H1 (cell line): ENCODE data around the gene PROSER3. TPM values are rescaled to one million over a fixed set of nuclear protein-coding genes. Genes with fewer than 3 reads are reported as not detected.

Experiments used
- CTCF ChIA-PET: fragments of 300-600 bp; sonication (Branson Sonifier 250); formaldehyde crosslinking; loops from one replicate; lab custom pipeline; 2021; ENCODE audit not compliant: partially characterized antibody; lab: Charles Lee
- POLR2A ChIA-PET: fragments of 300-600 bp; sonication (Branson Sonifier 250); formaldehyde crosslinking; loops from one replicate; lab custom pipeline; 2021; ENCODE audit warnings: inconsistent platforms; ENCODE audit not compliant: partially characterized antibody; lab: Charles Lee
- DNase-seq, 2 experiments: peaks; one replicate each; pipeline versions ENCODE4 v3.0.0 to v3.0.0-alpha.2; 2010 to 2022; ENCODE audit warnings: low spot score in 2 of 2, low read depth in 1 of 2, mixed read lengths in 1 of 2
- FAIRE-seq: peaks from 2 replicates; lab custom pipeline; 2011; peaks lifted over from hg19 to GRCh38; lab: Jason Lieb, UNC
- H2AFZ ChIP-seq: 2 replicates; pipeline ENCODE4 v1.8.1; 2012; ENCODE audit warnings: low read length, inconsistent platforms
- H2AK5ac ChIP-seq: 2 replicates; pipeline ENCODE4 v1.6.1; 2013; ENCODE audit warnings: low read depth, low read length
- H2BK120ac ChIP-seq: replicated peaks from 2 replicates; pipeline ENCODE3; 2013; ENCODE audit warnings: low read depth, low read length, inconsistent platforms
- H2BK12ac ChIP-seq: 2 replicates; pipeline ENCODE4 v1.6.1; 2013; ENCODE audit warnings: low read depth, low read length
- H2BK15ac ChIP-seq: 2 replicates; pipeline ENCODE4 v1.6.1; 2013; ENCODE audit warnings: low read length
- H2BK20ac ChIP-seq: 2 replicates; pipeline ENCODE4 v1.6.1; 2013; ENCODE audit warnings: low read length
- H2BK5ac ChIP-seq: 2 replicates; pipeline ENCODE4 v1.6.1; 2013; ENCODE audit warnings: low read depth, low read length
- H3K14ac ChIP-seq: 2 replicates; pipeline ENCODE4 v1.6.1; 2013; ENCODE audit warnings: inconsistent platforms; ENCODE audit not compliant: insufficient read length
- H3K18ac ChIP-seq: 2 replicates; pipeline ENCODE4 v1.6.1; 2013; ENCODE audit warnings: low read length; ENCODE audit errors: extremely low read depth
- H3K23ac ChIP-seq: 2 replicates; pipeline ENCODE4 v1.6.1; 2013; ENCODE audit warnings: inconsistent platforms; ENCODE audit not compliant: insufficient read length
- H3K23me2 ChIP-seq: 2 replicates; pipeline ENCODE4 v1.6.1; 2013; ENCODE audit warnings: low read depth, low read length
- H3K27ac ChIP-seq: 2 replicates; pipeline ENCODE4 v1.6.1; 2011; ENCODE audit warnings: low read depth, low read length, inconsistent platforms
- H3K27me3 ChIP-seq, 4 experiments: replicated peaks in 1 of 4; 1 replicate in 1 of 4; 2 replicates in 3 of 4; pipeline versions ENCODE4 v1.6.1 to v1.8.1; 2011 to 2013; ENCODE audit warnings: low read length in 3 of 4, mild to moderate bottlenecking in 3 of 4, inconsistent platforms in 2 of 4, mixed read lengths in 2 of 4, moderate library complexity in 1 of 4; ENCODE audit not compliant: control insufficient read depth in 3 of 4, insufficient read depth in 3 of 4; ENCODE audit errors: extremely low read depth in 1 of 4
- H3K36me3 ChIP-seq, 4 experiments: 2 replicates each; pipeline versions ENCODE4 v1.6.1 to v1.8.1; 2011 to 2013; ENCODE audit warnings: mild to moderate bottlenecking in 4 of 4, low read length in 3 of 4, moderate library complexity in 2 of 4, control low read depth in 1 of 4, inconsistent platforms in 1 of 4; ENCODE audit not compliant: insufficient read depth in 4 of 4, control insufficient read depth in 2 of 4
- H3K4ac ChIP-seq: replicated peaks from 2 replicates; pipeline ENCODE3; 2013; ENCODE audit warnings: low read length, low read depth, mixed read lengths, inconsistent platforms; ENCODE audit not compliant: insufficient read length
- H3K4me1 ChIP-seq, 4 experiments: replicated peaks in 1 of 4; 1 replicate in 1 of 4; 2 replicates in 3 of 4; pipeline versions ENCODE4 v1.6.1 to v1.8.1; 2011 to 2013; ENCODE audit warnings: low read length in 3 of 4, inconsistent platforms in 2 of 4, mixed read lengths in 1 of 4; ENCODE audit not compliant: insufficient read depth in 4 of 4, control insufficient read depth in 3 of 4
- H3K4me2 ChIP-seq, 2 experiments: 2 replicates each; pipeline versions ENCODE4 v1.6.1 to v1.8.1; 2011 to 2013; ENCODE audit warnings: low read depth in 2 of 2, low read length in 2 of 2, control low read depth in 1 of 2, inconsistent platforms in 1 of 2, mild to moderate bottlenecking in 1 of 2; ENCODE audit not compliant: insufficient read depth in 1 of 2
- H3K4me3 ChIP-seq, 4 experiments: fragments of 200-600, 300-600 bp in 1 of 4; sonication (generic), shearing (Covaris generic), sonication (Bioruptor Twin) in 1 of 4; 2 replicates each; pipeline versions ENCODE4 v1.5.1 to v1.8.1; 2011 to 2016; ENCODE audit warnings: low read length in 4 of 4, low read depth in 3 of 4, control low read depth in 2 of 4, inconsistent platforms in 2 of 4, mild to moderate bottlenecking in 2 of 4, mixed read lengths in 1 of 4, moderate library complexity in 1 of 4; ENCODE audit not compliant: insufficient read depth in 2 of 4; ENCODE audit errors: extremely low read depth in 1 of 4
- H3K56ac ChIP-seq: replicated peaks from 2 replicates; pipeline ENCODE3; 2013; ENCODE audit warnings: low read depth, mild to moderate bottlenecking, mixed read lengths, low read length, inconsistent platforms; ENCODE audit not compliant: insufficient read length
- H3K79me1 ChIP-seq: 2 replicates; pipeline ENCODE4 v1.6.1; 2013; ENCODE audit warnings: low read depth, low read length, control low read depth
- H3K79me2 ChIP-seq, 2 experiments: 2 replicates each; pipeline versions ENCODE4 v1.6.1 to v1.8.1; 2012 to 2013; ENCODE audit warnings: low read length in 2 of 2, mild to moderate bottlenecking in 2 of 2, inconsistent platforms in 1 of 2; ENCODE audit not compliant: insufficient read depth in 2 of 2, control insufficient read depth in 1 of 2
- H3K9ac ChIP-seq, 4 experiments: replicated peaks in 1 of 4; 1 replicate in 1 of 4; 2 replicates in 3 of 4; pipeline versions ENCODE4 v1.6.1 to v1.8.1; 2011 to 2013; ENCODE audit warnings: low read depth in 3 of 4, low read length in 3 of 4, control low read depth in 2 of 4, mild to moderate bottlenecking in 2 of 4, moderate library complexity in 2 of 4, inconsistent platforms in 1 of 4; ENCODE audit errors: extremely low read depth in 1 of 4
- H3K9me3 ChIP-seq, 2 experiments: 2 replicates each; pipeline versions ENCODE4 v1.6.1 to v1.8.1; 2012 to 2013; ENCODE audit warnings: mild to moderate bottlenecking in 2 of 2, moderate library complexity in 2 of 2, control low read depth in 1 of 2, inconsistent platforms in 1 of 2, low read depth in 1 of 2, low read length in 1 of 2, mixed read lengths in 1 of 2; ENCODE audit not compliant: insufficient read depth in 2 of 2
- H4K20me1 ChIP-seq, 2 experiments: replicated peaks in 1 of 2; 2 replicates each; pipeline versions ENCODE3 to v1.8.1; 2011 to 2013; ENCODE audit warnings: inconsistent platforms in 2 of 2, low read length in 2 of 2, mild to moderate bottlenecking in 1 of 2; ENCODE audit not compliant: insufficient read depth in 2 of 2, control insufficient read depth in 1 of 2
- H4K5ac ChIP-seq: 2 replicates; pipeline ENCODE4 v1.6.1; 2013; ENCODE audit warnings: low read length, low read depth, mixed read lengths, inconsistent platforms; ENCODE audit not compliant: insufficient read length
- H4K8ac ChIP-seq: 2 replicates; pipeline ENCODE4 v1.8.0; 2013; ENCODE audit warnings: mild to moderate bottlenecking, moderate library complexity, low read length, inconsistent platforms; ENCODE audit not compliant: insufficient read depth; ENCODE audit errors: extremely low read depth
- H4K91ac ChIP-seq: replicated peaks from 2 replicates; pipeline ENCODE3; 2013; ENCODE audit warnings: low read length, mixed read lengths, inconsistent platforms; ENCODE audit not compliant: insufficient read length
- BRCA1 ChIP-seq: IDR thresholded peaks from 2 replicates; pipeline ENCODE4 v1.6.1; 2012; ENCODE audit warnings: low read depth, low read length, improper control_type of control experiment
- CTBP2 ChIP-seq: IDR thresholded peaks from 2 replicates; pipeline ENCODE4 v1.7.0; 2011; ENCODE audit warnings: borderline replicate concordance, mild to moderate bottlenecking, moderate library complexity, mixed read lengths, low read length; ENCODE audit not compliant: insufficient read depth, insufficient read length
- CTCF ChIP-seq, 3 experiments: IDR thresholded peaks; 1 replicate in 2 of 3; 2 replicates in 1 of 3; pipeline versions ENCODE4 v1.5.1 to v1.6.1; 2011; ENCODE audit warnings: low read length in 3 of 3, mild to moderate bottlenecking in 3 of 3, inconsistent platforms in 2 of 3, low read depth in 1 of 3, moderate library complexity in 1 of 3; ENCODE audit not compliant: insufficient read depth in 1 of 3; ENCODE audit errors: control extremely low read depth in 1 of 3
- EZH2 ChIP-seq: fragments of 200-600 bp; sonication (generic); IDR thresholded peaks from 2 replicates; pipeline ENCODE4 v1.7.1; 2012; ENCODE audit warnings: low read depth, mild to moderate bottlenecking, moderate library complexity, low read length, inconsistent platforms; ENCODE audit not compliant: severe bottlenecking
- GTF2F1 ChIP-seq: IDR thresholded peaks from 2 replicates; pipeline ENCODE4 v1.6.1; 2012; ENCODE audit warnings: low read depth, low read length, improper control_type of control experiment, borderline replicate concordance
- JUN ChIP-seq: IDR thresholded peaks from 2 replicates; pipeline ENCODE4 v1.6.1; 2011; ENCODE audit warnings: low read depth, mild to moderate bottlenecking, improper control_type of control experiment, low read length
- KDM1A ChIP-seq: fragments of 200-600, 300-600 bp; sonication (generic); IDR thresholded peaks from 2 replicates; pipeline ENCODE4 v1.7.1; 2016; ENCODE audit warnings: mild to moderate bottlenecking, low read length, borderline replicate concordance
- SIN3A ChIP-seq, 2 experiments: IDR thresholded peaks in 1 of 2; conservative IDR thresholded peaks in 1 of 2; 2 replicates each; pipeline ENCODE4 v1.6.1; 2011 to 2012; ENCODE audit warnings: low read length in 2 of 2, improper control_type of control experiment in 1 of 2, low read depth in 1 of 2, mild to moderate bottlenecking in 1 of 2
- USF2 ChIP-seq: IDR thresholded peaks from 2 replicates; pipeline ENCODE4 v1.6.1; 2011; ENCODE audit warnings: low read length, improper control_type of control experiment
- YY1 ChIP-seq: IDR thresholded peaks from 2 replicates; pipeline ENCODE4 v1.6.1; 2011; ENCODE audit warnings: low read depth, mild to moderate bottlenecking, low read length
- WGBS, 2 experiments: shearing (Covaris generic) in 1 of 2; methylation state at CpG; one replicate each; pipeline versions ENCODE4 v1.1.6 to v1.1.7; 2013 to 2015; ENCODE audit warnings: low lambda C conversion rate in 2 of 2, mixed read lengths in 2 of 2, inconsistent platforms in 1 of 2, low coverage in 1 of 2, missing lambda C conversion rate in 1 of 2; ENCODE audit not compliant: insufficient replicate concordance in 2 of 2, insufficient coverage in 1 of 2, insufficient read length in 1 of 2; ENCODE audit errors: extremely low coverage in 1 of 2, missing lambda C conversion rate in 1 of 2; 5-methylcytosine and 5-hydroxymethylcytosine counted together
- polyA plus RNA-seq, 7 experiments: library from polyadenylated mRNA; depleted of rRNA in 3 of 7; stranded (reverse) in 5 of 7; unstranded in 2 of 7; fragments of >200 nt in 5 of 7; fragments of 200-250 nt in 2 of 7; gene quantifications; 1 replicate in 5 of 7; 2 replicates in 1 of 7; 4 replicates in 1 of 7; pipeline versions ENCODE4 v1.2.1 to v1.2.3, GENCODE V29; 2011 to 2013; ENCODE audit warnings: missing spikeins in 2 of 7, mixed read lengths in 2 of 7
- total RNA-seq: library from RNA; stranded (reverse); fragmentation: NEBNext Ultra II Directional; extraction: Animal tissue kit (Norgen Biotek cat#: 25700); gene quantifications from 2 replicates; pipeline ENCODE4 v1.2.1, GENCODE V29; 2021

The PROSER3 gene
- total and polyA plus RNA-seq, 2 of the 8 experiments (the other 6 are each of a cell fraction or from before 2014, with no cell fraction given): 17.8 to 28.9 TPM

GRCh38 chr19:35792312-35792711 is 34.3 kb downstream of the PROSER3 start:
- no peaks in the 10 kb centered on the region for H3K79me2 ChIP-seq
- no peak overlapping the region for H3K4me3 ChIP-seq
- no peak overlapping the region for H4K91ac ChIP-seq
- no peak overlapping the region for H4K8ac ChIP-seq
- no peak overlapping the region for H2BK15ac ChIP-seq
- H3K27ac ChIP-seq: no peak overlapping the region
- H3K79me1 ChIP-seq: no peaks in the 10 kb centered on the region
- no peak overlapping the region for H2AFZ ChIP-seq
- no peak overlapping the region for H2BK20ac ChIP-seq
- no peak overlapping the region for H4K5ac ChIP-seq
- no peak overlapping the region for H2BK12ac ChIP-seq
- H3K4me1 ChIP-seq: peaks cover 0 to 11% (median 2%) of the 10 kb centered on the region in 4 experiments; a peak in 4 of 7 replicates
- H2AK5ac ChIP-seq: no peak overlapping the region
- no peak overlapping the region for H3K9ac ChIP-seq
- H3K23me2 ChIP-seq: peaks cover 7% of the 10 kb centered on the region; the same call in 1 of the 2 replicates
- H3K14ac ChIP-seq: no peak overlapping the region
- no peaks in the 10 kb centered on the region for H3K9me3 ChIP-seq
- H3K18ac ChIP-seq: no peak overlapping the region
- WGBS, 2 experiments: 93% methylated on average over 13 of the region's 15 CpGs; no CpG with 5 or more reads in 1 of the 2 experiments
- H3K27me3 ChIP-seq: peaks cover 6 to 17% (median 15%) of the 10 kb centered on the region in 4 experiments
- DNase-seq (no peak), FAIRE-seq (no peak)
- H2BK5ac ChIP-seq: no peak overlapping the region
- no peak overlapping the region for H3K4me2 ChIP-seq
- peaks cover 2 to 3% of the 10 kb centered on the region in 2 experiments for H4K20me1 ChIP-seq
- no peak overlapping the region for H3K4ac ChIP-seq
- H2BK120ac ChIP-seq: no peak overlapping the region
- no peaks in the 10 kb centered on the region for H3K36me3 ChIP-seq
- no peak overlapping the region for H3K56ac ChIP-seq
- no peak overlapping the region for H3K23ac ChIP-seq
- POLR2A ChIA-PET: no interaction called here
- CTCF ChIA-PET: no interaction called here
- TF ChIP-seq KDM1A: no peak
- no peak for TF ChIP-seq SIN3A (conservative IDR thresholded peaks at IDR 0.05 in 1 of 2, IDR thresholded peaks at IDR 0.05 in 1 of 2; ENCODE audit: low read depth in 1 of 2, low read length in 2 of 2)
- no peak for TF ChIP-seq CTCF (IDR thresholded peaks at IDR 0.05; ENCODE audit: control extremely low read depth in 1 of 3, insufficient read depth in 1 of 3, low read depth in 1 of 3, low read length in 3 of 3)
- TF ChIP-seq USF2: no peak
- TF ChIP-seq GTF2F1: no peak
- TF ChIP-seq EZH2: no peak
- no peak for TF ChIP-seq JUN
- TF ChIP-seq BRCA1: no peak
- TF ChIP-seq CTBP2: no peak
- no peak for TF ChIP-seq YY1
